HG02970 (cell line): Measurements from ENCODE around the gene TTLL4.
"Not testable (repeated sequence)": the region's sequence is repeated elsewhere in the genome, so short reads cannot be mapped to it uniquely, and the experiment has no call there.

Source experiments
- ATAC-seq: cut with Tn5 transposase; IDR thresholded peaks from one replicate; pipeline ENCODE4 v1.9.1; 2021; ENCODE audit warnings: mild to moderate bottlenecking, moderate library complexity, moderate number of reproducible peaks; ENCODE audit not compliant: unreplicated experiment, low FRiP score

The TTLL4 gene

DNA sequence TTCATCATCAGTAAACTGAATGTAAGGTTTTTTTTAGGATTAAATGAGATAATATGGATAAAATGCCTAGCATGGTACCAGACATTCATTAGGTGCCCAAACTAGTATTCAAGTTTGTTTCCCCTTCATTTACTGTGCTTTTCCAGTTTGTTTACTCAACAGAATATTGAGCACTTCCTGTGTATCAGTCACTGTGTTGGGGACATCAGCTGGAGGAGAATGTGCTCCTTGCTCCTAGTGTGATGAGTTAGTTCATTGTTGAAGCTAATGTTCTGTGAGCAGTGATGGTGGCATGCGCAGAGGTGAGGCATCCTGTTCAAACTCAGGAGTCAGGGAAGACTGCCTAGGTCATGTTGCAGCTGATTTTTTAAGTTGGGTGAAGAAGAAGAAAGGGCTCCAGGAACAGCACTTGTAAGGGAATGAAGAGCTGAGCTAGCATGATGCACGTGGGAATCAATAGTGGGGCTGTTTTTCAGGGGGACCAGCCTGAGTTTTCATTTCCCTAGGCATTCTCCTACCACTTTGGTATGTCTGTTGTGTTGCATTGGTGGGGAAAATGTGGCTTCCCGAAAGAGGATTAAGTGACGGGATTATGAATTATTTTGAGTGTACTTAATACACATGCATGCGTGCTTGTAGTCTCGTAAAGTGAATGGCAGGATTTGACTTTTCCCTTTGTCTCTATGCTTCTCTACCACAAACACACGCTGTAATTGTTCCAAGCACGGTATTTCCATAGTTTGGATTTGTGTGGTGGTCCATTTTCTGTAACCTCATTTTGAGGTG, 23.7 kb downstream of the TTLL4 start:
- ATAC-seq: no peak

DNA sequence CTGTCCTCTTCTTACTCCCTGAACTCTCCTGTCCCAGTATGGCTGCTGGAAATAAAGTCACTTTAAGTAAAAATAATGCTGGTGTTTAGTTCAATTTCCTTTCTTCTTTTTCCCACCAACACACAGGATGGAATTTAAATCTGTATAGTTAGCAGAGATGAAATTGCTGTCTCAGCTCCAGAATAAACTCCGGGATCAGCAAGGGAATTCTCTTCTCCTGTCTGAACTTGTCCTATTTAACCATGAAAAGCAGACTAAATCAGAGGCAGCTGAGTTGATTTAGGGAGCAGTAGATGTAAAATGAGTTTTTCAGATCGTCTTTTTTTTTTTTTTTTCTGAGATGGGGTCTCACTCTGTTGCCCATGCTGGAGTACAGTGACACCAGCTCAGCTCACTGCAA, 25.9 kb downstream of the TTLL4 start:
- ATAC-seq: no peak

DNA sequence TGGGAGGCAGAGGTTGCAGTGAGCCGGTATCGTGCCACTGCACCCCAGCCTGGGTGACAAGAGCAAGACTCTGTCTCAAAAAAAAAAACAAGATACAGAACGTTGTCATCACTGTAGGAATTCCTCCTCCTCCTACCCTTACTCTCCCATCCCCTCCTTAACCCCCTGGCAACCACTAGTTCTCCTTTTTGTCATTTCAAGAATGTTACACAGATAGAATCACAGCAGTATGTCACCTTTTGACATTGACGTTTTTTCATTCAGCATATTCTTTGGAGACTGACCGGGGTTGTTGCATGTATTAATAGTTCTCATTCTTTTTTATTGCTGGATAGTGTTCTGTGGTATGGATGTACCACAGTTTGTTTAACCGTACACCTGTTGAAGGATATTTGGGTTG, 32.4 kb downstream of the TTLL4 start:
- no peak for ATAC-seq

DNA sequence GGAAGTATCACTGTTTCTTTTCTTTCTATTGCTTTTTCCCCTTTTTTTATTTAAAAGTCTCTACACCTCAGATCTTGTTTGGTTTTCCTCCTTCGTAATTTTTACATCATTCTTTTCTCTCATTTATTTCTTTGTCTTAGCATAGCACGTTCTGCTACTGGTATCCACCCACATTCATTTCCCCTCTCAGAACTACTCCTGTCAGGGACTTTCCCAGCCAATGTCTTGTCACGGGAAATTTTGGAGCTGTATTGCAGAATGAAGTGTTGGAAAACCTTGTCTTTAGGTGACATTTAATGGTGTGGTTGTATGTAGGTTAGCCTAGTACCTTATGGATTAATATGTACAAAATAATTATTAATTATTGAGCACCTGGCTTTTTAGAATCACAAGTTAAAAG, 34.0 kb downstream of the TTLL4 start:
- ATAC-seq: no peak

DNA sequence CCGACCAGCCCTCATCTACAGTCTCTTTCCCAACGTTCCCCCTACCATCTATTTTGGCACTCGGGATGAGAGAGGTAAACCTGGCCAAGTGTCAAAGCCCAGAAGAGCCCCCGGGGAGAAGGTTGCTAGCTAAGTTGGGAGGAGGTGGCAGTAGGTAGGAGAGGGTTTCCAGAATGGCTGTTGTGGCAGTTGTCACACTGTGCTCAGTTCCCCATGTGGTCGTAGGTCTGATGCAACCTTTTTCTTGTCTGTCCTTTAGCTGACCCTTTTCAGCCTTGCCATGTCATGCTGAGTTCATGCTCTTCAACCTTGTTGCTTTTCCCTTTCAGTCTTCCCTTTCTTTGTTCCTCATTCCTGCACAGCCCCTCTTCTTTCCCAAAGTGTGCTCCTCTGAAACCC, 34.5 kb downstream of the TTLL4 start:
- no peak for ATAC-seq

DNA sequence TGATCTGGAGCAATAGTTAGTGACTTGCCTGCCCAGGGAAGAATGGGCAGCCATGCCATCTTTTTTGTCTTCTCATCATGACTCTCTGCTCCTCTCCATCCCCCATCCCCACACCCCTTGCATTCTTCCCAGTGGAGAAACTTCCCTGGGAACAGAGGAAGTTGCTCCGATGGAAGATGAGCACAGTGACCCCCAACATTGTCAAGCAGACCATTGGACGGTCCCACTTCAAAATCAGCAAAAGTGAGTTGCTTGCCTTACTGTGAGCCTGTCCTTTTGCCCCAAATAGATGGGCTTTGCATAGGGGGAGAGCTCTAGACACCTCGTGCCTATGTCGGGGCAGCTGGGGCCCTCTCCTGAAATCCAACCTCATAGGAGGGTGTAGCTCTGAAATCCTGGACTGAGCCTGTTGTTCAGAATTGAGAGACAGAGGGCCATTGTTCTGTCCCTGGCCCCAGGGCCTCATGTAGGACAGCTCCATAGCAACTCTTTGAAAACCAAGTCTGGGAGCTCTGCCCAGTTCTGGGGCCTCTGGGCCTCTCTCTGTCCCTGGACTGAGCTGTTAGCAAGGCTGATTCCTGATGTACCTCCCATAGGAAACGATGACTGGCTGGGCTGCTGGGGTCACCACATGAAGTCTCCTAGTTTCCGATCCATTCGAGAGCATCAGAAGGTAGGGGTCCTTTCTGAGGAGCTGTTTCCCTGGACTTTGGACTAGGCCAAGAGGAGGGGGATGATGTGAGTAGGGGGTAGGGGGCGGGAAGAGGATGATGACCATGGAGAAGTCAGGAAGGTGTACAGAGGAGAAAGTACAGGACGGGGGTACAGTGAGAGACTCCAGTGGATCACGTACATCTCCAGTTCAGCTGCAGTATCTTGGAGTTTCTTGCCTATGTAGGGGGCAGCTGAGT, 35.2 kb downstream of the TTLL4 start:
- ATAC-seq: no peak

DNA sequence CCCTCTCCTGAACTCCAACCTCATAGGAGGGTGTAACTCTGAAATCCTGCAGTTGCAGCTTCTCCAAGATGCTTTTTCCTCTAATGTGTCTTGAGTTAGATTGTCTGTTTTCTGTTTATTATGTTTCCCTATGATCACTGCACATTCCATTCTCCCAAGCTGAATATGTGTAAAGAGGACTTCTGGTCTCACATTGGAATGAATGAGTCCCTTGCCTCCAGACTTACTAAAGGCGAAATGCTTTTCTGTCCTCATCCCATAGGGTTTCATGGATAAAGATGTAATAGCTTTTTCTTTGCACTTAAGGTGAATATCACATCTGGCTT, 35.8 kb downstream of the TTLL4 start:
- no peak for ATAC-seq

DNA sequence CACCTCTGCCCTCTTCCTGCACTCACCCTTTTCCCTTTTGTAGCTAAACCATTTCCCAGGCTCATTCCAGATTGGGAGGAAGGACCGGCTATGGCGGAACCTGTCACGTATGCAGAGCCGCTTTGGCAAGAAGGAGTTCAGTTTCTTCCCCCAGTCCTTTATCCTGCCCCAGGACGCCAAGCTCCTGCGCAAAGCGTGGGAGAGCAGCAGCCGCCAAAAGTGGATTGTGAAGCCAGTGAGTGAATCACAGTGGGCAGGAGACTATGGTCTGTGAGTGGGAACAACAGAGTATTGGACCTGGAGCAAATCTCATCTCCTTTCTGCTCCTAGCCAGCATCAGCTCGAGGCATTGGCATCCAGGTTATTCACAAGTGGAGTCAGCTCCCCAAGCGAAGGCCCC, 36.3 kb downstream of the TTLL4 start:
- ATAC-seq: no peak

DNA sequence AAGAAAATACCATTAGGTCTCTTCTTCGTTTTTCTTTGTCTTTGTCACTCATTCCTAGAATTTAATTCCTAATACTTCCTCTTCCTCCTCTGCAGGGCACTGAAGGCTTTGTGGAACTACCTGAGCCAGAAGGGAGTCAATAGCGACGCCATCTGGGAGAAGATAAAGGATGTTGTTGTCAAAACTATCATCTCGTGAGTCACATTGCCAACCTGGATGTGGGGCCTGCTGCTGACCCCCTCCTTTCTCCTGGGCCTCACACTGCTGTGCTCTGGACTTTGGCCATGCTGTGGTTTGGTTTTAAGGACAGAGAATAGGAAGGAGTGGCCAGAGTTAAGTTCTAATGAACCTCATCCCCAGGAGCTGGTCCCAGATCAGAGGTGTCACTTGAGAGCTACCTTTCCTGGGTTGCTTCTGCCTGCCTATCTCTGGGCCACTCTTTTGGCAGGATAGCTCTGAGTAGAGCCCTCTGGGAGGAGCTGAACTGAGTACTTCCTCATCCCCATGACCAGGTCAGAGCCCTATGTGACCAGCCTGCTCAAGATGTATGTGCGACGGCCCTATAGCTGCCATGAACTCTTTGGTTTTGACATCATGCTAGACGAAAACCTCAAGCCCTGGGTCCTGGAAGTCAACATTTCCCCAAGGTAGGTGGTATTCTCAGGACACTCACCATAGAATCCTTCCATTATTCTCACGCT, 38.3 kb downstream of the TTLL4 start:
- no peak for ATAC-seq

DNA sequence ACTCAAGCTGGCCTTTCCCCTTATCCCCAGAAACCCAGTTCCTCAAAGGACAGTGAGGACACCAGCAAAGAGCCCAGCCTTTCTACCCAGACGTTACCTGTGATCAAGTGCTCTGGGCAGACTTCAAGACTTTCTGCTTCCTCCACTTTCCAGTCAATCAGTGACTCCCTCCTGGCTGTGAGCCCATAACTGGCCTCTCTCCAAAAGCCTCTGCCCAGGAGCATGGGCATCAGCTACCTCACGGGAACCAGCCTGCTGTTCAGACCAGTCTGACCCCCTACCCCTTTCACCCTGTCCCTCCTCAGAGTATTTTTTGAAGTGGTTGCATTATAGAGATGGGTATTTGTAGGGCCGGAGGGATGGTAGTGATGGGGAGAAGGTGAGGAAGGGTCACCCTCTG, 43.6 kb downstream of the TTLL4 start:
- no peak for ATAC-seq

DNA sequence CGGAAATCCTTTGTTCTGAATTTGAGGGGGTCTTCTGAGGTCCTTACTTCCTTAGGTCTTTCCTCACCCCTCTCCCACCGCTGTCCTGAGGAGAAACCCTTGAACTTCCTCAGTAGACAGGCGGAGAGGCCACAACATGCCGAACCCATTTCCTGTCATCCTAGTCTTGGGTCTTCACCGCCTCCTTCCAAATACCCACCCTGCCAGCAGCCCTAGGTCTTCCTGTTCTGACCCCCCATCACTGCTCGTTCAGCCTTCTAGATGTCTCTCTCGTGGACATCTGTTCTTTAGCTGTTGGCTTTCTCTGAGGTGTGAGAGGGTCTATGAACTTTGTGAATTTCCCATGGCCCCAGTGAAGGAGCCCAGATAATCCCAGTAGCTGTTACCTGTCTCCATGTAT, 44.1 kb downstream of the TTLL4 start:
- no peak for ATAC-seq

DNA sequence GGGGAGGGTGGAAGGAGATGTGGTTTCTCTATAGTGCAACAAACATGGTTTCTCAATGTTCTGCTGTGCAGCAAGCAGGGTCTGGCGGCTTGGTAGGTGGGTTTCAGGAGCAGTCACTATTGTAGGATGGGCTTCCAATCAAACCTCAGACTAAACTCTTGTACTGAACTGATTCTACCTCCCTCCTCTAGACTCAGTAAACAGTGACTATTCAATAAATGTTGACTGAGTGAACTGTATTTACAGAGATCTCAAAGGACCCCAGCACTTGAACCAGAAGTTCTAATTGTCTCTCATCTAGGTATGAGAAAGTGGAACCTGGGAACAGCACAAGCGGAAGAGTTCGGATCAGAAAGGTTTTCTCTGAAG, 44.5 kb downstream of the TTLL4 start:
- no peak for ATAC-seq

DNA sequence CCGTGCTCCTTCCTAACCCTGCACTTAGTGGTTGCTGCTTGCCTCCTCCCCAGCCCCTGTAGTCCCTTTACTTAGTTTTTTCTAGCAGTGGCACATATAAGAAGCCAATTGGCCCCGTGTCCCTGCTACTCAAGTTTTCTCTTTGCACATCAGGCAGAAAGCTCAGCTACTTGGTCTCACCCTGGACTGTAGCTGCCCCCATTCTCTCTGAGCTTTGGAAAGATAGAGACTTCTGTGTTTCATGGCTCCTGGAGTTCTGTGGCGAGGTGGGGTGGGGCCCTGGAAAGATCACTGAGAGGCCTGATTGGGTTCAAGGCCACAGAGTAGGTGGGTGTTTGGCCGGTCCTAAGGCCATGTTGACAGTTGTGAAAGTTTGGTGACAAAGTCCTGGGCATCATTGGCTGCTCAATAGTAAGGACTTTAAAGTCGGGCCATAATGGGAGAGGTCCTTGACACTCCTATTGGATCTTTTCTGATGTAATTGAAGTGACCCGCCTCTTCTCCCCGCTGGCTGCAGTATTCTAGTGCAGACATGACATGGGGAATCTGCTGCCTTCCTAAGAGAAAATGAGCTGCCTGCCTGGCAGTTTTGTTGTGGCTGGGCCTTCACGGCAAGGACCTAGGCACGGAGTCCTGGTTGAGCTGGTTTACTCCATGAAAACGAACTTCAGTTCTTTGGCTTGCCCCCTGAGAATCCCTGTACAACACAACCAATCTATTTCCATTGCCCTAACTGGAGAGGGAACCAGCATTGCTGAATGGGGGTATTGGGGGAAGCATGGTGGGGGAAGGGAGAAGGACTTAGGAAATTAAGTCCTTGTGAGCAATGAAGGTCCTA, 45.2 kb downstream of the TTLL4 start:
- no peak for ATAC-seq

DNA sequence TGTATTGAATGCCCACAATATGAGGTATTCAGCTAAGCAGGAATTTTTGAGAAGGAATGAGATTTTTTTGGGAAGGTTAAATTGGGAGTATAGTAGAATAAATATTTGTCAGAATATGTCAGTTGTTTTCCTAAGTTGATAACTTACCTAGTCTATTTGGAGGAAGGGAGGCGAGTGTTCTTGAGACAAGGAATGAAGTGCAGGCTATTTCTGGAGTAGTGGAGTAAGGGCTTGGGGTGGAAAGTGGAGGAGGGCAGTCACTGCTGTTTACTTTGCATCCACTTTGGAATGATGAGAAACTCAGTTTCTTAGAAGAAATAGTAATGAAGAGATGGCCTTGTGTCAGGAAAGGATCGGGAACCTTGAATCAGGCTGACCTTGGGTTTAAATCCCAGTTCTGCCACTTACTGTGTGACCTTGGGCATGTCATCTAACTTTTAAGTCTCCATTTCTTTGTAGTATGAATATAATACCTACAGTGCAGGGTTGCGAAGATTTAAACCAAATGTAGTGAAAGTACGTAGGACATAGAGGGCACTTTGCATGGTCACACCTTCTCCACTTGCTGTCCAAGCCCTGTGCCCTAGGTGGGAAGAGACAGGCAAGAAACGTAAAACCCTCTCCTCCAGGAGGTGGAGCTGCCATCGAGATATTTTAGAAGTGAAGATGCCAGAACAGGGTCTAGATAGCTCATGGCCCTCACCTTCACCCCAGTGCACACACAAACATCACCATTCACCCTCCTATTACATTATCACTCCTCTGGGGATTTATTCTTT, 46.2 kb downstream of the TTLL4 start:
- no peak for ATAC-seq

DNA sequence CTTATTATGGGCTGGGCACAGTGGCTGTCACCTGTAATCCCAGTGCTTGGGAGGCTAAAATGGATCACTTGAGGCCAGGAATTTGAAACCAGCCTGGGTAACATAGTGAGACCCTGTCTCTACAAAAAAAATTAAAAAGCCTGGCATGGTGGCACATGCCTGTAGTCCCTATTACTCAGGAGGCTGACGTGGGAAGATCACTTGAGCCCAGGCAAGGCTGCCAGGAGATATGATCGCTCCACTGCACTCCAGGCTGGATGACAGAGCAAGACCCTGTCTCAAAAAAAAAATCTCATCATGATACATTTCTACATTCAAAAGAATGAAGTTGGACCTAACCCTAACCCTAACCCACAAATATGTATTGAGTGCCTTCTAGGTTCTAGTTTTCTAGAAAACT, 51.2 kb downstream of the TTLL4 start:
- no peak for ATAC-seq

DNA sequence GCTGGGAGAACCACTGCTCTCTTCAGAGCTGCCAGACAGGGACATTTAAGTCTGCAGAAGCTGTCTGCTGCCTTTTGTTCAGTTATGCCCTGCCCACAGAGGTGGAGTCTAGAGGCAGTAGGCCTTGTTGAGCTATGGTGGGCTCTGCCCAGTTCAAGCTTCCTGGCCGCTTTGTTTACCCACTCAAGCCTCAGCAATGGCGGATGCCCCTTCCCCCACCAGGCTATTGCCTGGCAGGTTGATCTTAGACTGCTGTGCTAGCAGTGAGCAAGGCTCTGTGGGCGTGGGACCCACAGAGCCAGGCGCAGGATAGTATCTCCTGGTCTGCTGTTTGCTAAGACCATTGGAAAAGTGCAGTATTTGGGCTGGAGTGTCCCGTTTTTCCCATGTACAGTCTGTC, 62.1 kb downstream of the TTLL4 start:
- not testable (repeated sequence) for ATAC-seq

DNA sequence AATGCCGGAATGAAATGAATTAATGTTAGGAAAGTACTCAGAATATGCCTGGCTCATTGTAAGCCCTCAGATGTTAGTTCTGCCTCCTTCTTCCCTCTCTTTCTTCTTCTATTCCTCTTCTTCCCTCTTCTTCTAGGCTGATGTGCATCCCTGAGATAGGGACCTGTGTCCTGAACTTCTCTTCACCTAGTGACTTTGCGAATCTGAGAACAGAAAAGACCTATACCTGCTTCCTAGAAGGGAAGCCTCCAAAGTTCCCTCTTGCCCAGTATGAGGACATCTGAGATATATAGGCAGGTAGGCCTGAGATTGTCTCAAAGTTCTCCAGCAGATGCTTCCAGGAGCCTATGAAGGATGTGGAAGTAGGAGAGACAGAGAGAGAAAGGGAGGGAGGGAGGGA, 63.2 kb downstream of the TTLL4 start:
- no peak for ATAC-seq

DNA sequence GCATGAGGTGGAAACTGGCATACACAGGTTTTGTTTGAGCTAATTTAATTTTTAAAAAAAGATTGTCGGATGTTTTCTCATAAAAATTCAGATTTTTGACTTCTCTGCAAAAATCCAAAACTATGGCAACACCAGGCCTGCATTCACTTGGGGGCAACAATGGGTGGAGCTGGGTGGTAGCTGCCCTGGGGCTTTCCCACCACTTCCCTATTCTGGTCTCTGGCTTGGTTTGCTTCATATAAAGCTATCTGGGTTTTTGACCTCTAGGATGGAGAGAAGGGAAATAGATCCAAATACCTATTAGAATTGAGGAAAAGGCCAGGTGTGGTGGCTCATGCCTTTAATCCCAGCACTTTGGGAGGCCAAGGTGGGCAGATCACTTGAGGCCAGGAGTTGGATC, 65.9 kb downstream of the TTLL4 start:
- no peak for ATAC-seq

DNA sequence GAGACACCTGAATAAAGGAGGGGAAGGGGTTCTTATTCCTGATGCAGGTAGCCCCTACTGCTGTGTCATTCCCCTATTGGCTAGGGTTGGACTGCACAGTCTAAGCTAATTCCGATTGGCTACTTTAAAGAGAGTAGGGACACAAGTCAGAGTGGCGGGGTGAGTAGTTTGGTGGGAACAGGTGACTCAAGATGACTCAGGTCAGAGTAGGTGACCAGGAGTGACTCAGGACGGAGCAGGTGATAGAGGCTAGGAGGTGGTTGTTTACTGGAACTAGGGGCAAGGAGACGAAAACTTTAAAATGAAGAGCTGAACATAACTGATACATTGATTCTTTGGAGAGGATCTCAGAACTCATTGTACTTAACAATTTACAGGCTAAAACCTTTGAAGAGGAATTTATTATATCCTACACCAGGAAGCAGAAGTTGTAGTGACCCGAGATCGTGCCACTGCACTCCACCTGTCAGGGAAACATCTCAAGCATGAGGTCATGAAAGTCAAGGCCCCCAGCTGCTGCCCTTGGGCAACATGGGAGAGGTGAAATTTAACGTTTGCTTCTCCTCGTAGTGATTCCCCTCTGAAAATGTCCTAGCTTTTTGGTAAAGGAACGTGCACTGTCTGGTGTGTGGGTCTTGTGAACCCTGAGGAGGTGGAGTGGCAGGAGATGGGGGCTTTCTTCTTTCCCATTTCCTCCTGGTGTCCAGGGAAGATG, 66.8 kb downstream of the TTLL4 start:
- no peak for ATAC-seq
